GM21447 (cell line): ENCODE data around the gene OR10V1.
A peak's percentile ranks its signal among the peaks of the same experiment; 100 is the strongest.

ENCODE experiments used
- ATAC-seq: cut with Tn5 transposase; IDR thresholded peaks from one replicate; pipeline ENCODE4 v1.9.1; 2021; ENCODE audit not compliant: unreplicated experiment

Gene OR10V1, protein sequence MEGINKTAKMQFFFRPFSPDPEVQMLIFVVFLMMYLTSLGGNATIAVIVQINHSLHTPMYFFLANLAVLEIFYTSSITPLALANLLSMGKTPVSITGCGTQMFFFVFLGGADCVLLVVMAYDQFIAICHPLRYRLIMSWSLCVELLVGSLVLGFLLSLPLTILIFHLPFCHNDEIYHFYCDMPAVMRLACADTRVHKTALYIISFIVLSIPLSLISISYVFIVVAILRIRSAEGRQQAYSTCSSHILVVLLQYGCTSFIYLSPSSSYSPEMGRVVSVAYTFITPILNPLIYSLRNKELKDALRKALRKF

DNA sequence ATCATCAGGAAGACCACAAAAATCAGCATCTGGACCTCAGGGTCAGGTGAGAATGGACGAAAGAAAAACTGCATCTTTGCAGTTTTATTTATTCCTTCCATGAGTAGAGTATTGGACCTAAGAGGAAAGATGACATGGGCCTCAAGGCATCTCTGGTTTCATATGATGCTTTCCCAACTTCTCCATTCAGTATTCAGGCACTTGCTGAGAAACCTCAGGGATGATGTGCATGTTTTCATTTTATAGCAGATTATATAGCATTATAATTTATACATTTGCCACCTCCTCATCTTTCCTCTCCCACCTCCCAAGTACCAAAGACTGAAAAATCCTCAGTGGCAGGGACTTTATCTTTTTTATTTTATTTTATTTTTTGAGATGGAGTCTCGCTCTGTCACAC is at the start of gene OR10V1:
Gene OR10V1, minus strand, starts transcription at position 101 of the 400 bp plus-strand sequence. Its CDS starts 0 bp downstream, at position 101.
- no peak for ATAC-seq

DNA sequence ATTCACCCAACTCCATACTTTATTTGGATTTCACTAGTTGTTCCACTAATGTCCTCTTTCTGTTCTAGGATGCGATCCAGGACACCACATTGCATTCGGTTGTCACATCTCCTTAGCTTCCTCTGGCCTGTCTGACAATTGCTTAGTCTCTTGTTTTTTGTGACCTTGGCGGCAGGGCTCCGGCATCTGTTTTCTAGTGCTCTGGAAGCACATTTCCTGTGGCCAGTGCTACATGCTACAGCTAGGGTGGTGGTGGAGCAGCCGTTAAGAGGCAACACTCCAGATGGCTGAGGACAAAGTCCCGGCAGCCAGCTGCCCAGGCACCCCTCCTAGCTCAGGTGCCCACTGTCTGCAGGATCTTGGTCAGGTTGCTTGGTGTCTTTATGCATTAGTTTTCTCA is 48.3 kb upstream of the OR10V1 start:
- no peak for ATAC-seq

DNA sequence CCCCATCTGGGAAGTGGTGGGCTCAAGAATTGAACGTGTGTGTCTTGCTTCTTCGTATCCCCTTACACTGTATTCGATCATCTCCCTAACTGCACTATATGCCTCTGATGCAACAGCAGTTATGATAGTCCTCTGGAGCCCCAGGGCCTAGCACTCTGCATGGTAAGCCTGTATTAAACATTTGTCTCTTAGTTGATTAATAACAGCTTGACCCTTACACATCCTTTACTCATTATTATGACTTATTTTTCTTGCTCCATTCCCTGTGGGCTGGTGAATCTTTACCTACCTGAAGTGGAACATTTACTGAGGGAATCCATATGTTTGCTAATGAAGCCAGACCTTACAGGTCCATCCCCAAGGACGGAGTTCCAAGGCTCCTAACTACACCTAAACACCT is 47.1 kb upstream of the OR10V1 start:
- no peak for ATAC-seq

DNA sequence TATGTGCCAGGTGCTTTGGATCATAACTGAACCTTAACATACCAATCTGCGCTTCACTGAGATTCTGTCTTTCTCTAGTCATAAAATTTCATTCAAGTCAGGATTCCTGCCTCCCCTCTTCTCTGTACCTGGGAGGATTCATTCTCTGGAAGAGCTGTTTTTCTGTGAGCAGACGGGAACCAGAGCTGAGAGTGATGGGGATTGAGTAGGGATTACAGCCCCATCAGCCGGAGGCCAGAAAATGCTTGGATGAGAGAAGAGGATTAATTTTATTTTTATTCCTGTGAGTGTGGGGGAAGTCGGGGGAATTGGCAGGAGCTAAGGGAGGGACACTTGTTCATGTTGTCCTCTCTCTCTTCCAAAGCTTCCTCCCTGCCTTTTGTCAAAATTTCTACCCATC is 46.3 kb upstream of the OR10V1 start:
- ATAC-seq = no peak

DNA sequence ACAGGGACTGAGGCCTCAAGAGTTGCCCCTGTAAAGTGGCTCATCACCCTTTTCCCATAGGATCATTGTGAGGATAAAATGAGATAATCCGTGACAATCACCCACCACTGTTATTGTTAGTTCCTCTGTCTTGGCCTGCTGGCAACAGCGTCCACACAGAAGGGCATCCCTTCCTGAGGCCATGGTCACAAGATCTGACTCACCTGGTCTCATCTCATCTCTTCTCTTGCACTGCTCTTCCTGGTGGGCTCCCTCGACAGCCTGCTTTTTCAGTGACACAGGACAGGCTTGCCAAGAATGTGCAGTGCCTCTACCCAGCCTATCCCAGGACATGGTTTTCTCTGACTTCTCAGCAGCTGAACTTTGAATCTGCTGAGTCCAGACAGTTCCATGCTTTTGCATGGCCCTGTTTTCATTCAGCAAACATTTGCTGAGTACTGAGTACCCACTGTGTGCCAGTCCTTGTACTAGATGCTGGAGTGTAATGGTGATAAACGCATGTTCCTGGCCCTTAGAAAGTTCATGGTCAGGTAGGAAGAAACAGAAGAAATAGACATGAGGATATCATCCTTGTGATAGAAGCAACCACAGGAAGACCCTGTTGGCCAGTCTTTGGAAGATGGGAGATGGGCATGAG is 44.9 kb upstream of the OR10V1 start:
- no peak for ATAC-seq

DNA sequence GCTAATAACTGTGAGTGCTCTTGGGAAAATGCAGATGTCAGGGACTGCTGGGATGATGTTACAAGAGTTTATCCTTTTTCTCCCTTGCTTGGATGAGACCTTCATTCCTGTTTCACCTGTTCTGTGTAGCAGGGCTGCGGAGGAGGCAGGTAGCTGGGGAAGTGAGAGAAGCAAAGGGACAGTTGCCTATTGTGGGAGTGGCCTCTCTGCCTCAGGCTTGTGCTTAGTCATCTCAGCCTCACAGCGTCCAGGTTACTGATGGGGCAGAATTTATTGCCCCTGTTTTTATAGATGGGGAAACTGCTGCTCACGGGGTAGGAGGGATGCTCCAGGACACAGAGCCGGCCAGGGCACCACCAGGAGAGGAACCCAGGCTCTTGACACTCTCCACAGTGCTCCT is 43.2 kb upstream of the OR10V1 start:
- no peak for ATAC-seq

DNA sequence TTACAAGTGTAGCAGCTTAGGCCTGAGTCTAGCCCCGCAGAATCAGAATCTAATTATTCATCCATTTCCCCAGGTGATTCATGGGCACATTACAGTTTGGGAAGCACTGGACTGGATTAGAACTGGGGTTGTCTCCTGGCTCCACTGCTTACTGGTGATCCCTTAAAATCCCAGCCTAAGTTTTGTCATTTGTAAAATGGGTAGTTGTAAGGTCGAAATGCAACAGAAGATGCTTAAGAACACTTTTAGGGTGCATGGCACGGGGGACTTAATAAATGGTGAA is 42.9 kb upstream of the OR10V1 start:
- ATAC-seq = no peak

DNA sequence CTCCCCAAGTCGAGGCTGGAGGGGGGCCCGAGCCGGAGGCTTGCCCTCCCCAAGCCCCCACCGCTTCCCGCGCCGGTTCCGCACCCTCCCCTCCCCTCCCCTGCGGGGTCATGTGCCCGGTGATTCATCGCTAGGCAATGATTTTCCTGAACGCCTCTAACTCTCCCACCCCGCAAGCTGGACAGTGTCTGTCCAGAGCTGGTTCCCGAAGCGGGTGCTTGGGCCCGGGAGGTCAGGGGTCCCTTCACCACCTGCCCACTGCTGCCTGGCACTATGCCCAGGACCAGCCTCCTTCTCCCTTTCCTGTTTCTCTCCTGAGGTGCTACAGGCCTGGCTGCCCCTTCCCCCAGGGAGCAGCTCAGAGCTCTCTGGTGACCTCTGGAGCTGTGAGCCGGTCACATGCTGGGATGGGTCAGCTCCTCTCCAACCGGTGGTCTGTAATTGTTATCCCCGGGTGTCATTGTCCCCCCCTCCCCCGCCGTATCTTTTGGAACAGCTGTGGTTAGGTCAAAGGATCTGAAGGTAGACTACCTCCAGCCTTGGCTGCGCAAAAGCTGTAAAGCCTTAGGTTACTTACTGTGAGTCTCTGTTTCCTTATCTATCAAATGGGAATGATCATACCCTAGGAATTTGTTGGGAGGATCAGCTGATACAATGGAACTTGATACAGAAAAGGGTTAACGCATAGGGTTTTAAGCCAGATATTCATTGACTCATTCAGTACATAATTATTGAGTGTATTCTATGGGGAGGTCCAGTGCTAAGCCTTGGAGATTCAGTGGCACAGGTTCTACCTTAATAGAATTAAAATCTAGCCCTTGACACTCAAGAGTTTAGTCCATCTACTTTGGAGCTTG is 42.3 kb upstream of the OR10V1 start:
- ATAC-seq = peak; percentile 21

DNA sequence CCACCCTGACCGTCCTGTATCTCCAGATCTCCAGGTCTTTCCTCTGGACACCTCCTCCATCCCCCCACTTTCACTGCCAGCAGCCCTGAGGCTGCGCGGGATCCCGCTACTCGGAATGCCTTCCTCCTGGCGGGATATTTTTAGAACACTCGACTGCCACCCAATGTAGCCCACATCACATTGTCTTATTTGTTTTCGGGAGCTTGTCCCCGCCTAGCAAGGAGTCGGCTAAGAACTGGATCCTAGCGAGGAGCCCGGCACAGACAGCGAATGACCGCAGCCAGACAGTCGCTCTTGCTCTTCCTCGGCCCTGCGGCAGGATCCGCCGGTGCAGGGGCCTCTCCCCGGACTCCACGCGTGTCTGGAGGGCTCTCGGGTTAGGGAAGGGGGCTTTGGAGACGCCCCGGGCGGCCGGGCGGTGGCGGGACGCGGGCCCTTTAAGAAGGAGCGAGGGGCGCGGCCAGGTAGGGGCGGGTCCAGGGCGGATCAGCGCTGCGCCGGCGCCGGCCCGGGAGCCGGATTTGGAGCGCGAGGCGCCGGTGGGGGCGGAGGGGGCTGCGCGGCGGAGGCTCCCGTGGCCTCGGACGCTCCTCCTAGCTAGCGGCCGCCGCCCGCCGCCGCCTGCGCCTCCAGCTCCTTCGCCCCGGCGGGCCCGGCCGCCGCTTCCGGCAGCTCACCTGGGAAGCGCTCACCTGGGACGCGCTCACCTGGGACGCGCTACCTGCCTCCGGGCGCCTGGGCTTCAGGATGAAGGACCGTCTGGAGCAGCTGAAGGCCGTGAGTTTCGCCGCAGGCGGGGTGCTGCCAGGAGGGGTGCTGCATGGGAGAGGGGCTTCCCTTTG is 41.4 kb upstream of the OR10V1 start, which contains the start of gene STX3:
Gene STX3, plus strand, starts transcription at position 518 of the 842 bp plus-strand sequence. Its CDS starts 230 bp downstream, at position 748.
- peak; percentile 62 for ATAC-seq

DNA sequence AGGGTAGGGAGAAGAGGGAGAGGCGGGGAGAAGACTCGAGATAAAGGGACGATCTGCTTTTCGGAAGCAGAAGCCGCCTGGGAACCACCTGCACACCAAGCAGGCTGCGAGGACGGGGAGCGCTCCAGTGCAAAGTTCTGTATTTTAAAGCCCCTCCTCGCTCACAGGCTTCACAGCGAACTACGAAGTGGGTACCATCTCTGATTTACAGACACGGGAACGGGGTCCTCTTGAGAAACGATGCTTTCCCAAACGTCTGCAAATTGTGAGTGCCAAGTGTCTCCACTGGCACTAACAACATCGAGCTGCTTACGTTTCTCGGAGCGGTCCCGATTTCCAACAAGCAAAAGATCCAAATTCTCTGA is 40.8 kb upstream of the OR10V1 start:
- peak; percentile 35 for ATAC-seq

DNA sequence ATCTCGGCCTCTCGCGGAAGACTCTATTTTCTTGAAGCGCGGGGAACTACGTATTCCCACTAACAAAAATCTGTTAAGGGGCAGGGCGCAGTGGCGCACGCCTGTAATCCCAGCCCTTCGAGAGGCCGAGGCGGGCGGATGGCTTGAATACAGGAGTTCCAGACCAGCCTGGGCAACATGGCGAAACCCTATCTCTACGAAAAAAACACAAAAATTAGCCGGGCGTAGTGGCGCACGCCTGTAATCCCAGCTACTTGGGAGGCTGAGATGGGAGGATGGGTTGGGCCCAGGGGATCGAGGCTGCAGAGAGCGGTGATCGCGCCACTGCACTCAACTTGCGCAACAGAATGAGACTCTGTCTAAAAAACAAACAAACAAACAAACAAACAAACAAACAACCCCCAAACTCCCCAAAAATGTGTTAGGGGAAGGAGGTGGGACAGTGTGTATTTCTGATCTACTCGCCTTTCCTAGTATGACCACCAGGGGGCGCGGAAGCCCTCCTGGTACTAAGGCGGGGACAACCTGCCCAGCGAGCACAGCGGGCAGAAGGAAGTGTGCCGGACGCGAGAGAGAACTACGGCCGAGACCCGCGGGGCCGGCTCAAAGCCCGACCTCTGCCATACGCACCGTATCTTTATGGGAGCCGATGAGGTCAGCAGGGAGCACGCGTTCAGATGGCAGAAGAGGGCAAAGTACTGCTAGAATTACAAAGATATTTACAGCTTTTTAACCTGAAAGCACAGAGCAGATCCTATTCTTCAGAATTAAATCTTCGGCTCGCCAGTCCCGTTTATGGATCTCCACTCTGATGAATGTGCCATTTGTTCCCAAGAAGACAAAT is 40.2 kb upstream of the OR10V1 start:
- peak; percentile 78 for ATAC-seq

DNA sequence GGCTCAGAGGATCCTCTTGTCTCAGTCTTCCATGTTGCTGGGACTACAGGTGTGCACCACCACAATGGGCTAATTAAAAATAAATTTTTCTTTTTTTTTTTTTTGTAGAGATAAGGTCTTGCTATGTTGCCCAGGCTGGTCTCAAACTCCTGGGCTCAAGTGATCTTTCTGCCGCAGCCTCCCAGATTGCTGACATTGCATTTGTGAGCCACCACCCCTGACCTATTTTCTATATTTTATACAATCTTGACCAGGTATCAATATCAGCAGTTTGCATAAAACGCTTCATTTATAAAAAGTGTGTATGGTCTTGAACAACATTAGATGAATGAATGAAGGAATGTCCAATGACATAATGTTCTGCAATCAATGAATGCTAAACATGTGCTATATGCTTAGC is 32.5 kb upstream of the OR10V1 start:
- ATAC-seq = no peak

DNA sequence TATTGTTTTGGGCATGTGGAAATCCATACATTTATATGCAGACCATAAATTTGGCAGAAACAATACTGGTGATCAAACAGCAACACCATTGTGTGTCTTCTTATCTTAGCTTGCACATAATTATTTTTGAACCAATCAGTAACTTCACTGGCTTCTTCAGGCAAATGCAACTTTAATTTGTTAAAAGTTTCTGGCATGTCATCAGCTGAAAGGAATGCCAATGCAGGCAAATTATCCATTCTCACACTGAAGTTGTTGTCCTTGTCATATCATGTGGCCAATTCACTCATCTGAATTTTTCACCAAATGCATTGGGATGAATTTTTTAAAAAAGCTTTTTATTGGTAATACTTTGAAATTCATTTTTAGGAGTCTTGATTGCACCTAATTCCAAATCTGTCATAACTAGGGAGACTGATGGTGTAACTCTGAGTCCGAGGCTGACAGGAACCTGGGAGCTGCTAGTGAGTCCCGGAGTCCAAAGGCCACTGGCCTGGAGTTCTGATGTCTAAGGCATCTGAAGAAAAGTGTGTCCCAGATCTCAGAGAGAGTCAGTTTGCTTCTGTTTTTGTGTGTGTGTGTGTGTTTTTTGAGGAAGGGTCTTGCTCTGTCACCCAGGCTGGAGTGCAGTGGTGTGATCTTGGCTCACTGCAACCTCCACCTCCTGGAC is 17.4 kb upstream of the OR10V1 start:
- no peak for ATAC-seq

DNA sequence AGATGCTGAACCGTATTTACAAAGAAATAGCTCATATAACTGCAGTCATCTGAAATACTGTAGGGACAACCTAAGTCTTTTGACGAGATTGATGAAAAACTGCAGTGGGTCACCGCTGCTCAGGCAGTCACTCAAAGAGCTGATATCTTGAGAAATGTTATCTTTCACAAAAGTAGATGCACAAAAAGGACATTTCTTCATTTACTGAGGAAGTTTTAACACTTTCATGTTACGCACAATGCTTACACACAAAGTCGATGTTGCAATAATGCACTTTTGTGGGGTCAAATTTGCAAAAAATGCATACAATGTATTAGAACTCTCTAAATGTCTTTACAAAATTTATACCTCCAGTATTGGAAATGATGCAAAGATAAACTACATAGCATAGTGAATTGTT is 16.2 kb upstream of the OR10V1 start:
- no peak for ATAC-seq

DNA sequence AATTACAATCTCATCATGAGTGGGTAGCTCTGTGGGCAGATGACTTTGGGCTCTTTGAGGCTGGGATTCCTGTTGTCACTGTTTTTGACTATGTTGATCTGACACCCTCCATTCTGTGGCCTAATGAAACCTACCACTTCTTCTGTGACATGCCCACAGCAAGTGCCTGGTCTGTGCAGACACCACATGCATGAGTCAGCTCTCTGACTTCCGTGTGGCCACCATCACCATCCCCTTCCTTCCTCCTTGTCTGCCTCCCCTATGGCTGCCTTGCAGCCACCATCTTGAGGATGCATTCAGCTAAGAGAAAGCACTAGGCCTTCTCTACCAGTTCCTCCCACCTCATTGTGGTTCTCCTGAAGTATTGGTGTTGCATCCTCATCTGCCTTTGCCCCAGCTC is 15.3 kb upstream of the OR10V1 start:
- no peak for ATAC-seq

DNA sequence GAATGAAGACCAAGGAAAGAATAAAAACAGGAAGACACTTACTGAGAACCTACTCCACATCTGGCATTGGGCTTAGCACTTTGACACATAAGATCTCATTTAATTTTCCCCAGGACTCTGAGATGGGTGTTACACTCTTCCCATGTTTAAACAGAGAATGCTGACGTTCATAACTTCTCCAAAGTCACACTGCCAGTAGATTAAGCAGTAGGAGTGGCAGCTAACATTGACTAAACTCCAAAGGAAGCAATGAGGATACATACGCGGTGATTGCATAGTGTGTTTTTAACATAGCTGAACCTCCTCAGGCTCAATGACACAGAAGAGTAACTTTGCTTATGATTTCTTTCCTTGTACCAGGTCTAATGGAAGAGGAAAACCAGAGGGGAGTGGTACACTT is 14.5 kb upstream of the OR10V1 start:
- no peak for ATAC-seq

DNA sequence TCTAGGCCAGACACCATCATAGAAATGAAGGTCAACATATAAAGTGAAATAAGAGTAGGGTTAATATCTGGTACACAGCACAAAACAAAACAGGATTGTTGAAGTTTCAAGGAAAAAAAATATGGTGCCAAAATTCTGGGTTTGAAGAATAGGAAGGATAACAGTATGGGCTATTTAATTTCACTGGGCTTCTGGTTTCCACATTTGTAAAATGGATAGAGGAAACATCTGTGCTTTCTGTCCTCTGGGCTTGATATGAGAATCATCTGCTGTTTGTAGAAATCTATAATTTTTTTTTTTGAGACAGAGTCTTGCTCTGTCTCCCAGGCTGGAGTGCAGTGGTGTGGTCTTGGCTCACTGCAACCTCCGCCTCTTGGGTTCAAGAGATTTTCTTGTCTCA is 13.8 kb upstream of the OR10V1 start:
- no peak for ATAC-seq

DNA sequence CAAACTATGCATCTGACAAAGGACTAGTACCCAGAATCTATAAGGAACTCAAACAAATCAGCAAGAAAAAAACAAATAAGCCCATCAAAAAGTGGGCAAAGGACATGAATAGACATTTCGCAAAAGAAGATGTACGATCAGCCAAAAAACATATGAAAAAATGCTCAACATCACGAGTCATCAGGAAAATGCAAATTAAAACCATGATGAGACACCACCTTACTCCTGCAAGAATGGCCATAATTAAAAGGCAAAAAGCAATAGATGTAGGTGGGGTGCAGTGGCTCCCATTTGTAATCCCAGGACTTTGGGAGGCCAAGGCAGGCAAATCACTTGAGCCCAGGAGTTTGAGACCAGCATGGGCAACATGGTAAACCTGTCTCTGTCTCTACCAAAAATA is 10.4 kb upstream of the OR10V1 start:
- ATAC-seq = no peak

DNA sequence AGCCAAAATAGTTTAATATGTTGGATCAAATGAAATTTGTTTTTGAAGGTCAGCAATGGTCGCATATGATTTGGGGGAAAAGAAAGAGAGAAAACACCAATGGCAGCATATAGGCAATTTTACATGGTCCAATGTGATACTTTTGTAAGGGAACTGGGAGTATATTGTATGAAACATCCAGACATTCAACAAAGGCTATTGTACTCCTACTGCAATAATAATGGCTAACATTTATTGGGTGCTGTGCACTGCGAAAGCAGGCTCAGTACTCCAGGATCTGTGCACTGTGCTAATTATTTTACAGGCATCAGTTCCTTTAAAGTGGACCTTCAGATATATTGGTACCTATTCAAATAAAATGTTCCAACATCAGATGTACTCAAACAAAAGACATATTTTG is 5.9 kb upstream of the OR10V1 start:
- ATAC-seq = no peak

DNA sequence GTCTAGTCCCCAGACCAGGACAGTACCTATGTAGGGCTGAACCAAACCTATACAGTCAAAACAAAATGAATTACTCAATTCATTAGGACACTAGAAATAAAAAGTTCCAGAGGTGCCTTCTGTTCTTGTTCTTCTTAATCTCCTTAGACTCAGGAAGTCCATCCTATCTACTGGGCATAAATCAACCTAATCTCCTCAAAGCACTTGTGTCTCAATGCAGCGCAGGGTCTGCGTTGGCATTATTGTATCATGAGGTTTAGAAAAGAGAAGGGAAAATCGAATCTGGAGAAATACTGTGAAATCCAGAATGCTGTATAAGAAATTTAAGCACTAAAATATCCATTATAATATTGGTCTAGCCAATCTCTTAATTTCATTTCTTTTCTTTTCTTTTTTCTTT is 2.4 kb upstream of the OR10V1 start:
- ATAC-seq = no peak
